CD4-positive, alpha-beta T cell (primary cell): ENCODE data around the gene NFIC. TPM values are rescaled to one million over a fixed set of nuclear protein-coding genes. Genes with fewer than 3 reads are reported as not detected.
"Not testable (repeated sequence)": the region's sequence is repeated elsewhere in the genome, so short reads cannot be mapped to it uniquely, and the experiment has no call there.

Source experiments
- ATAC-seq: fragments of 200-7000 bp; cut with Tn5 transposase; one replicate; pipeline ENCODE4 v1.10.0; 2022; ENCODE audit warnings: mild to moderate bottlenecking; ENCODE audit not compliant: poor library complexity
- CTCF ChIA-PET: fragments of 350-600 bp; sonication (Branson Sonifier 250); formaldehyde crosslinking; loops from one replicate; lab custom pipeline; 2021; ENCODE audit warnings: antibody characterized with exemption, inconsistent platforms; lab: Charles Lee
- POLR2A ChIA-PET: fragments of 350-600 bp; sonication (Branson Sonifier 250); formaldehyde crosslinking; loops from one replicate; lab custom pipeline; 2021; ENCODE audit warnings: antibody characterized with exemption, inconsistent platforms; lab: Charles Lee
- DNase-seq, 14 experiments: peaks; one replicate each; pipeline ENCODE4 v3.0.0-alpha.2; 2013 to 2020; ENCODE audit warnings: mixed read lengths in 2 of 14
- H3K27ac ChIP-seq, 2 donors: one replicate each; pipeline versions ENCODE4 v1.5.1 to v1.7.0; 2013; ENCODE audit warnings: low read length in 2 of 2, low read depth in 1 of 2, mild to moderate bottlenecking in 1 of 2
- H3K27me3 ChIP-seq, 2 experiments: 1 replicate in 1 of 2; 2 replicates in 1 of 2; pipeline versions ENCODE4 v1.6.1 to v1.7.0; 2013; ENCODE audit warnings: low read length in 2 of 2, control low read depth in 1 of 2, mild to moderate bottlenecking in 1 of 2, moderate library complexity in 1 of 2; ENCODE audit not compliant: insufficient read depth in 2 of 2, control insufficient read depth in 1 of 2
- H3K36me3 ChIP-seq: one replicate; pipeline ENCODE4 v1.6.1; 2013; ENCODE audit warnings: low read length, control low read depth; ENCODE audit not compliant: insufficient read depth
- H3K4me1 ChIP-seq: one replicate; pipeline ENCODE4 v1.6.1; 2013; ENCODE audit warnings: low read length, control low read depth; ENCODE audit not compliant: insufficient read depth
- H3K4me3 ChIP-seq: one replicate; pipeline ENCODE4 v1.5.1; 2013; ENCODE audit warnings: mild to moderate bottlenecking, low read length, moderate library complexity
- H3K9me3 ChIP-seq, 2 experiments: 1 replicate in 1 of 2; 2 replicates in 1 of 2; pipeline versions ENCODE4 v1.6.1 to v1.7.0; 2013; ENCODE audit warnings: low read length in 2 of 2, mild to moderate bottlenecking in 2 of 2, control low read depth in 1 of 2, moderate library complexity in 1 of 2; ENCODE audit not compliant: control insufficient read depth in 1 of 2, insufficient read depth in 1 of 2
- H3K27ac Mint-ChIP-seq: one replicate; pipeline ENCODE4 v1.8.0; 2020; ENCODE audit warnings: mixed read lengths
- H3K27me3 Mint-ChIP-seq: one replicate; pipeline ENCODE4 v1.8.0; 2021; ENCODE audit warnings: mixed read lengths
- H3K36me3 Mint-ChIP-seq: one replicate; pipeline ENCODE4 v1.8.0; 2021; ENCODE audit warnings: low read depth, mixed read lengths
- H3K4me1 Mint-ChIP-seq: one replicate; pipeline ENCODE4 v1.8.0; 2021; ENCODE audit warnings: low read depth, mixed read lengths
- H3K4me3 Mint-ChIP-seq: one replicate; pipeline ENCODE4 v1.8.0; 2020; ENCODE audit warnings: mild to moderate bottlenecking, mixed read lengths
- H3K9me3 Mint-ChIP-seq: one replicate; pipeline ENCODE4 v1.8.0; 2020; ENCODE audit warnings: mixed read lengths
- CTCF ChIP-seq: fragments of 200-600 bp; IDR thresholded peaks from one replicate; pipeline ENCODE4 v1.8.0; 2022; ENCODE audit warnings: antibody characterized with exemption, mild to moderate bottlenecking
- intact Hi-C, 2 experiments: fragments of 100-400 bp; cut with DNase I in 1 of 2; cut with micrococcal nuclease in 1 of 2; formaldehyde crosslinking; loops; one replicate each; pipeline versions ENCODE4 v1.15.1 to v1.9.0; 2023 to 2025; cut with DNase I, micrococcal nuclease
- total RNA-seq, 174 experiments: library from RNA in 2 of 174; stranded (reverse) in 2 of 174; gene quantifications; one replicate each; pipeline ENCODE4 v1.2.3 and lab custom pipeline; 2021 to 2026

Gene NFIC
- total RNA-seq, 2 experiments from 2014 or later = 22.1 to 22.2 TPM

- no peaks in the 10 kb centered on the region for H3K9me3 Mint-ChIP-seq
- Histone ChIP-seq H3K9me3 (no peaks in the 10 kb centered on the region), H3K27me3 (no peaks in the 10 kb centered on the region), H3K36me3 (no peaks in the 10 kb centered on the region), H3K4me1 (peaks cover 14% of the 10 kb centered on the region), H3K27ac (no peak overlapping the region), H3K4me3 (no peak overlapping the region)
- H3K27ac Mint-ChIP-seq = no peak overlapping the region
- peaks cover 4% of the 10 kb centered on the region for H3K4me1 Mint-ChIP-seq
- no peaks in the 10 kb centered on the region for H3K27me3 Mint-ChIP-seq
- H3K36me3 Mint-ChIP-seq = peaks cover 4% of the 10 kb centered on the region
- ChIA-PET POLR2A (no interaction called here), CTCF (no interaction called here)
- no peak for DNase-seq
- no peak overlapping the region for H3K4me3 Mint-ChIP-seq
- TF ChIP-seq CTCF = no peak
- intact Hi-C loops = no loop called here
- ATAC-seq = no peak
These were observed 21.5 kb downstream of the NFIC start for GRCh38 chr19:3387645-3388589.

GRCh38 chr19:3389446-3389778, 23.0 kb downstream of the NFIC start:
- H3K4me3 ChIP-seq = no peak overlapping the region
- no peaks in the 10 kb centered on the region for H3K27me3 Mint-ChIP-seq
- ATAC-seq (no peak), DNase-seq (no peak)
- no peaks in the 10 kb centered on the region for H3K36me3 Mint-ChIP-seq
- no peak for TF ChIP-seq CTCF
- H3K4me1 Mint-ChIP-seq = no peaks in the 10 kb centered on the region
- no peak overlapping the region for H3K27ac Mint-ChIP-seq
- H3K36me3 ChIP-seq = no peaks in the 10 kb centered on the region
- H3K4me3 Mint-ChIP-seq = no peak overlapping the region
- intact Hi-C loops = no loop called here
- H3K4me1 ChIP-seq = peaks cover 14% of the 10 kb centered on the region
- ChIA-PET CTCF (no interaction called here), POLR2A (no interaction called here)
- no peaks in the 10 kb centered on the region for H3K27me3 ChIP-seq
- no peaks in the 10 kb centered on the region for H3K9me3 ChIP-seq
- no peaks in the 10 kb centered on the region for H3K9me3 Mint-ChIP-seq
- H3K27ac ChIP-seq = no peak overlapping the region

GRCh38 chr19:3389876-3390371, 23.5 kb downstream of the NFIC start:
- Histone ChIP-seq H3K4me1 (peaks cover 9% of the 10 kb centered on the region), H3K27ac (no peak overlapping the region), H3K36me3 (no peaks in the 10 kb centered on the region), H3K9me3 (no peaks in the 10 kb centered on the region), H3K27me3 (no peaks in the 10 kb centered on the region), H3K4me3 (no peak overlapping the region)
- DNase-seq (no peak), ATAC-seq (no peak)
- H3K27ac Mint-ChIP-seq = no peak overlapping the region
- H3K36me3 Mint-ChIP-seq = no peaks in the 10 kb centered on the region
- no peaks in the 10 kb centered on the region for H3K9me3 Mint-ChIP-seq
- H3K4me1 Mint-ChIP-seq = no peaks in the 10 kb centered on the region
- ChIA-PET POLR2A (no interaction called here), CTCF (no interaction called here)
- no peaks in the 10 kb centered on the region for H3K27me3 Mint-ChIP-seq
- no peak for TF ChIP-seq CTCF
- no peak overlapping the region for H3K4me3 Mint-ChIP-seq
- intact Hi-C loops = no loop called here

GRCh38 chr19:3391911-3392310, 25.5 kb downstream of the NFIC start:
- intact Hi-C loops, CTCF ChIA-PET, H3K4me1 Mint-ChIP-seq, H3K27ac ChIP-seq, H3K4me1 ChIP-seq, H3K27ac Mint-ChIP-seq, ATAC-seq, H3K9me3 ChIP-seq, H3K27me3 ChIP-seq, H3K27me3 Mint-ChIP-seq, DNase-seq, H3K36me3 Mint-ChIP-seq, H3K36me3 ChIP-seq, H3K9me3 Mint-ChIP-seq, H3K4me3 Mint-ChIP-seq, H3K4me3 ChIP-seq, POLR2A ChIA-PET: not testable (repeated sequence)
